Neural cell (in vitro differentiated cells): ENCODE data around the gene KRT80. TPM values are rescaled to one million over a fixed set of nuclear protein-coding genes. Genes with fewer than 3 reads are reported as not detected.

Source experiments
- H2AFZ ChIP-seq: fragments of 200-600, 300-800 bp; sonication (generic), shearing (Covaris generic); 2 replicates; pipeline ENCODE4 v1.6.0; 2014; ENCODE audit warnings: low read depth, mild to moderate bottlenecking, antibody characterized with exemption, low read length, moderate library complexity
- H3F3A ChIP-seq: fragments of 200-600 bp; shearing (Covaris generic); 2 replicates; pipeline ENCODE4 v1.6.1; 2016; ENCODE audit warnings: mild to moderate bottlenecking, moderate library complexity, mixed read lengths, antibody characterized with exemption, low read length; ENCODE audit not compliant: insufficient read depth, poor library complexity, severe bottlenecking
- H3K27ac ChIP-seq: fragments of 200-600, 300-800 bp; sonication (generic), shearing (Covaris generic); 2 replicates; pipeline ENCODE4 v1.5.1; 2014; ENCODE audit warnings: mild to moderate bottlenecking, low read length, moderate library complexity
- H3K27me3 ChIP-seq: fragments of 300-800, 200-600 bp; sonication (generic), shearing (Covaris generic); 2 replicates; pipeline ENCODE4 v1.6.0; 2014; ENCODE audit warnings: mild to moderate bottlenecking, low read depth, low read length, moderate library complexity; ENCODE audit not compliant: insufficient read depth
- H3K36me3 ChIP-seq: fragments of 300-800, 200-600 bp; sonication (generic), shearing (Covaris generic); 2 replicates; pipeline ENCODE4 v1.5.1; 2014; ENCODE audit warnings: mild to moderate bottlenecking, antibody characterized with exemption, low read length, moderate library complexity; ENCODE audit not compliant: insufficient read depth
- H3K4me2 ChIP-seq: fragments of 300-800, 200-600 bp; sonication (generic), shearing (Covaris generic); 2 replicates; pipeline ENCODE4 v1.6.0; 2014; ENCODE audit warnings: mild to moderate bottlenecking, low read length
- H3K4me3 ChIP-seq: fragments of 300-800, 200-600 bp; sonication (generic), shearing (Covaris generic); 2 replicates; pipeline ENCODE4 v1.5.1; 2014; ENCODE audit warnings: mild to moderate bottlenecking, low read length, moderate library complexity
- H3K79me2 ChIP-seq: fragments of 200-600 bp; shearing (Covaris generic); replicated peaks from 2 replicates; pipeline ENCODE4 v1.6.0; 2014; ENCODE audit warnings: mild to moderate bottlenecking, low read length, moderate library complexity; ENCODE audit not compliant: insufficient read depth
- H3K9ac ChIP-seq: fragments of 300-800, 200-600 bp; sonication (generic), shearing (Covaris generic); 2 replicates; pipeline ENCODE4 v1.6.1; 2016; ENCODE audit warnings: mild to moderate bottlenecking, low read length, mixed read lengths
- H3K9me2 ChIP-seq: fragments of 200-600 bp; shearing (Covaris generic); 2 replicates; pipeline ENCODE4 v1.6.1; 2016; ENCODE audit warnings: mild to moderate bottlenecking, low read length, mixed read lengths; ENCODE audit not compliant: insufficient read depth
- H3K9me3 ChIP-seq: fragments of 200-600, 300-800 bp; sonication (generic), shearing (Covaris generic); 2 replicates; pipeline ENCODE4 v1.6.1; 2016; ENCODE audit warnings: mild to moderate bottlenecking, mixed run types, low read length, moderate library complexity, mixed read lengths
- H4K20me1 ChIP-seq: fragments of 200-600 bp; shearing (Covaris generic); 2 replicates; pipeline ENCODE4 v1.6.1; 2016; ENCODE audit warnings: mild to moderate bottlenecking, mixed run types; ENCODE audit not compliant: insufficient read depth
- EP300 ChIP-seq: fragments of 450-650 bp; conservative IDR thresholded peaks from 2 replicates; pipeline ENCODE4 v1.6.1; 2014; ENCODE audit warnings: antibody characterized with exemption, mild to moderate bottlenecking, moderate library complexity; ENCODE audit not compliant: poor library complexity, severe bottlenecking
- EZH2 ChIP-seq: fragments of 200-600, 300-800 bp; shearing (Covaris generic), sonication (generic); IDR thresholded peaks from 2 replicates; pipeline ENCODE4 v1.6.1; 2014; ENCODE audit warnings: antibody characterized with exemption, low read length, borderline replicate concordance, mild to moderate bottlenecking; ENCODE audit not compliant: insufficient read depth, poor library complexity, severe bottlenecking
- MXI1 ChIP-seq: fragments of 450-650 bp; conservative IDR thresholded peaks from 2 replicates; pipeline ENCODE4 v1.6.1; 2014; ENCODE audit warnings: antibody characterized with exemption, mild to moderate bottlenecking; ENCODE audit not compliant: poor library complexity, severe bottlenecking
- POLR2AphosphoS5 ChIP-seq: IDR thresholded peaks from 2 replicates; pipeline ENCODE4 v1.6.1; 2012
- RAD21 ChIP-seq: fragments of 450-650 bp; conservative IDR thresholded peaks from 2 replicates; pipeline ENCODE4 v1.6.1; 2014; ENCODE audit warnings: antibody characterized with exemption, mild to moderate bottlenecking, moderate library complexity
- SMC3 ChIP-seq: fragments of 450-650 bp; conservative IDR thresholded peaks from 2 replicates; pipeline ENCODE4 v1.6.1; 2014; ENCODE audit warnings: antibody characterized with exemption, mild to moderate bottlenecking, moderate library complexity; ENCODE audit not compliant: poor library complexity
- TAF1 ChIP-seq: IDR thresholded peaks from 2 replicates; pipeline ENCODE4 v1.6.1; 2012; ENCODE audit warnings: low read depth
- polyA plus RNA-seq: library from polyadenylated mRNA; depleted of rRNA; stranded (reverse); fragments of >200 nt; gene quantifications from 2 replicates; pipeline ENCODE4 v1.2.3, GENCODE V29; 2014
- TF ChIP-seq, protein P1 (sequence below): IDR thresholded peaks from 2 replicates; pipeline ENCODE4 v1.6.1; 2012; ENCODE audit warnings: borderline replicate concordance
- TF ChIP-seq, protein P2 (sequence below): fragments of 450-650 bp; IDR thresholded peaks from 2 replicates; pipeline ENCODE4 v1.5.1; 2014; ENCODE audit warnings: antibody characterized with exemption, mild to moderate bottlenecking, moderate library complexity; ENCODE audit not compliant: poor library complexity, severe bottlenecking

The KRT80 gene
- polyA plus RNA-seq, 1 donor from 2014 or later: not detected

DNA sequence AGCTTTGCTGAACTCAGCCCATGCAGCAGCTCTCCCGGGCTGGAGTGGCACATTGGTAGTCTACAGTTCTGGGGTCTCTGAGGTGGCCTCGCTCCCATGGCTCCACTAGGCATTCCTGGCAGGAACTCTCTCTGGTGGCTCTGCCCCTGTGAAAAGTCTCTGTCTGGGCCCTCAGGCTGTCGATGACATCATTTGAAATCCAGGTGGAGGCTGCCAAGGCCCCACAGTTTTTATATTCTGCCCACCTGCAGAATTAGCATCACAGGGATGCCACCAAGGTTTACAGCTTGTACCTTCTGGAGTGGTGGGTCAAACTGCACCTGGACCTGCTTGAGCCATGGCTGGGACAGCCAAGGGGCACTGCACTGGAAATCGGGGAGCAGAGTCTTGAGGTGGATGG is 31.6 kb downstream of the KRT80 start:
- Histone ChIP-seq H3K79me2 (no peaks in the 10 kb centered on the region), H4K20me1 (no peaks in the 10 kb centered on the region), H3K27ac (no peak overlapping the region), H3K4me3 (no peak overlapping the region), H3K9ac (no peak overlapping the region), H3F3A (no peaks in the 10 kb centered on the region), H2AFZ (no peak overlapping the region), H3K27me3 (no peaks in the 10 kb centered on the region), H3K36me3 (no peaks in the 10 kb centered on the region), H3K4me2 (no peak overlapping the region), H3K9me2 (no peaks in the 10 kb centered on the region), H3K9me3 (no peaks in the 10 kb centered on the region)
- no peak for TF ChIP-seq EP300
- no peak for TF ChIP-seq EZH2
- TF ChIP-seq TAF1: no peak
- TF ChIP-seq, protein P1, sequence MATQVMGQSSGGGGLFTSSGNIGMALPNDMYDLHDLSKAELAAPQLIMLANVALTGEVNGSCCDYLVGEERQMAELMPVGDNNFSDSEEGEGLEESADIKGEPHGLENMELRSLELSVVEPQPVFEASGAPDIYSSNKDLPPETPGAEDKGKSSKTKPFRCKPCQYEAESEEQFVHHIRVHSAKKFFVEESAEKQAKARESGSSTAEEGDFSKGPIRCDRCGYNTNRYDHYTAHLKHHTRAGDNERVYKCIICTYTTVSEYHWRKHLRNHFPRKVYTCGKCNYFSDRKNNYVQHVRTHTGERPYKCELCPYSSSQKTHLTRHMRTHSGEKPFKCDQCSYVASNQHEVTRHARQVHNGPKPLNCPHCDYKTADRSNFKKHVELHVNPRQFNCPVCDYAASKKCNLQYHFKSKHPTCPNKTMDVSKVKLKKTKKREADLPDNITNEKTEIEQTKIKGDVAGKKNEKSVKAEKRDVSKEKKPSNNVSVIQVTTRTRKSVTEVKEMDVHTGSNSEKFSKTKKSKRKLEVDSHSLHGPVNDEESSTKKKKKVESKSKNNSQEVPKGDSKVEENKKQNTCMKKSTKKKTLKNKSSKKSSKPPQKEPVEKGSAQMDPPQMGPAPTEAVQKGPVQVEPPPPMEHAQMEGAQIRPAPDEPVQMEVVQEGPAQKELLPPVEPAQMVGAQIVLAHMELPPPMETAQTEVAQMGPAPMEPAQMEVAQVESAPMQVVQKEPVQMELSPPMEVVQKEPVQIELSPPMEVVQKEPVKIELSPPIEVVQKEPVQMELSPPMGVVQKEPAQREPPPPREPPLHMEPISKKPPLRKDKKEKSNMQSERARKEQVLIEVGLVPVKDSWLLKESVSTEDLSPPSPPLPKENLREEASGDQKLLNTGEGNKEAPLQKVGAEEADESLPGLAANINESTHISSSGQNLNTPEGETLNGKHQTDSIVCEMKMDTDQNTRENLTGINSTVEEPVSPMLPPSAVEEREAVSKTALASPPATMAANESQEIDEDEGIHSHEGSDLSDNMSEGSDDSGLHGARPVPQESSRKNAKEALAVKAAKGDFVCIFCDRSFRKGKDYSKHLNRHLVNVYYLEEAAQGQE: no peak
- no peak for TF ChIP-seq RAD21
- TF ChIP-seq, protein P2, sequence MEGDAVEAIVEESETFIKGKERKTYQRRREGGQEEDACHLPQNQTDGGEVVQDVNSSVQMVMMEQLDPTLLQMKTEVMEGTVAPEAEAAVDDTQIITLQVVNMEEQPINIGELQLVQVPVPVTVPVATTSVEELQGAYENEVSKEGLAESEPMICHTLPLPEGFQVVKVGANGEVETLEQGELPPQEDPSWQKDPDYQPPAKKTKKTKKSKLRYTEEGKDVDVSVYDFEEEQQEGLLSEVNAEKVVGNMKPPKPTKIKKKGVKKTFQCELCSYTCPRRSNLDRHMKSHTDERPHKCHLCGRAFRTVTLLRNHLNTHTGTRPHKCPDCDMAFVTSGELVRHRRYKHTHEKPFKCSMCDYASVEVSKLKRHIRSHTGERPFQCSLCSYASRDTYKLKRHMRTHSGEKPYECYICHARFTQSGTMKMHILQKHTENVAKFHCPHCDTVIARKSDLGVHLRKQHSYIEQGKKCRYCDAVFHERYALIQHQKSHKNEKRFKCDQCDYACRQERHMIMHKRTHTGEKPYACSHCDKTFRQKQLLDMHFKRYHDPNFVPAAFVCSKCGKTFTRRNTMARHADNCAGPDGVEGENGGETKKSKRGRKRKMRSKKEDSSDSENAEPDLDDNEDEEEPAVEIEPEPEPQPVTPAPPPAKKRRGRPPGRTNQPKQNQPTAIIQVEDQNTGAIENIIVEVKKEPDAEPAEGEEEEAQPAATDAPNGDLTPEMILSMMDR: no peak
- no peak for TF ChIP-seq POLR2AphosphoS5
- TF ChIP-seq SMC3: no peak
- TF ChIP-seq MXI1: no peak

DNA sequence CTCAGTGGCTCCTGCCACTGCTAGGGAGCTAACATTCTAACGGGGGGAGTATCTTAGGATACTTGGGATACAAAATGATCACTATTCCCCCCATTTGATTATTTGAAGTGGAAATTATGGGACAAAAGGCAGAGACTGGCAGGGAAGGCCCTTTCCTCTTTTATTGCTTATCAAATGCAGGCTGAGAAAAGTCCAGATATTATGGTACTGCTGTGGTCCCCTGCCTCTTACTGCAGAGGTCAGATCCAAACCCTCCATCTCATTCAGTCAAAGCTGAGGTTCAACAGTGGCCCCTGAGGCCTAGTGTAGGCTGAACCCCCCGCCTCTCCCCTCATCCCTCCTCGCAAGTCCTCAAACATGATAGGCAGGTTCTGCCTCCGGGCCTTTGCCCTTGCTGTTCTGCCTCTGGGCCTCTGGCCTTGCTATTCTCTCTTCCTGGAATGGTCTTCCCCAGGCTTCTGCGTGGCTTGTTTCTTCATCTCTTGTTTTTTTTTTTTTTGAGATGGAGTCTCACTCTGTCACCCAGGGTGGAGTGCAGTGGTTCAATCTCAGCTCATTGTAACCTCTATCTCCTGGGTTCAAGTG is 34.2 kb downstream of the KRT80 start:
- Histone ChIP-seq H3F3A (no peaks in the 10 kb centered on the region), H4K20me1 (no peaks in the 10 kb centered on the region), H3K27ac (no peak overlapping the region), H3K4me3 (no peak overlapping the region), H3K79me2 (no peaks in the 10 kb centered on the region), H3K36me3 (no peaks in the 10 kb centered on the region), H3K9me2 (no peaks in the 10 kb centered on the region), H3K9me3 (no peaks in the 10 kb centered on the region), H3K9ac (no peak overlapping the region), H3K27me3 (no peaks in the 10 kb centered on the region), H3K4me2 (no peak overlapping the region), H2AFZ (no peak overlapping the region)
- TF ChIP-seq EZH2 (no peak), EP300 (no peak), TAF1 (no peak), SMC3 (no peak), POLR2AphosphoS5 (no peak), MXI1 (no peak), RAD21 (no peak)
- TF ChIP-seq, protein P2: no peak
- TF ChIP-seq, protein P1: no peak
